ENCODE measurements around the gene GPC3.

The GPC3 gene

DNA sequence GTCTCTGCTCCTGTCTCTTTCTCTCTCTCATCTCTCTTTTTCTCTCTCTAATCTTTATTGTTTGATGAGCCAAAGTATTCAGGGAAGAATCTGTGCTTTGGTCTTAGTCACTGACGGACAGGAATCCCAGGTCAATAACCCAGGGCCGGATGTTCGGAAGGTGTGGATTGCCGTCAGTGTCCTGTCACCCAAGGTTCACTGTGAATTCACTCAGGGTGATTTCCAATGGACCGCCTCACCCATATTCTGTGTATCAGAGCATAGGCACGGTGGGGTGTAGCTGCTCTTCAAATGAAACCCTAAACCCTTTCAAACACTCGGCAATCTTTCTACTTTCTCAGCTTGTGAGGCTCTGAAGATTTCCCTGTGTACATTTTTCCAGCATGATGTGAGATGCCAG, 425.5 kb downstream of the GPC3 start:
- no peak for DNase-seq (ENCODE audit: low read depth)
- no peak overlapping the region for H3K4me3 ChIP-seq (ENCODE audit: low read depth, low read length)

DNA sequence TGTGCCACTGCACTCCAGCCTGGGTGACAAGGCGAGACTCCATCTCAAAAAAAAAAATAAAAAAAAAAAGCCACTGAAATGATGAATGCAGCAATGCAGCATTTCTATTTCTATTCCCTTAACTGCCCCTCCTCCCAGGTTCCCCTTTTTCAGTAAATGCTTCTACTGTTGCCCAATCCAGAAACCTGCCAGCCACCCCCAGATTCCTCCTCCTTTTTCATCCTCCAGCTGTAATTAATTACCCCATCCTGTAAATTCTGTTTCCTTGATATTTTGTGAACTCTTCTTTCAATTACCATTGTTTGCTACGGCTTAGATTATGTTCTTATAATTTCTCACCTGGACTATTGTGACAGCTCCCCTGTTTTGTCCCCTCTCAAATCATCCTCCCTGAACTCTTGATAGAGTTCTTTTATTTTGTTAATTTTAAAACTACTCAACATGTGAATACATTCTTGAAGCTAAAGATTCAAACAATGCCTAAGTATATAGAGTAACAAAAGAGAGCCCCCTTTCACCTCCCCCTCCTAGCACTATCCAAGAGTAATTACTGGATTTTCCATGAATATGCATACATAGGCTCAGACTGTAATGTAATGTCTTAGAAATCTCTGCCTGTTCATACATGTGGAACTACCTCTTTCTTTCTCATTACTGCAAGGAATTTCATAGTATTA, 429.5 kb downstream of the GPC3 start:
- DNase-seq (ENCODE audit: low read depth): no peak
- TF ChIP-seq, protein P1, sequence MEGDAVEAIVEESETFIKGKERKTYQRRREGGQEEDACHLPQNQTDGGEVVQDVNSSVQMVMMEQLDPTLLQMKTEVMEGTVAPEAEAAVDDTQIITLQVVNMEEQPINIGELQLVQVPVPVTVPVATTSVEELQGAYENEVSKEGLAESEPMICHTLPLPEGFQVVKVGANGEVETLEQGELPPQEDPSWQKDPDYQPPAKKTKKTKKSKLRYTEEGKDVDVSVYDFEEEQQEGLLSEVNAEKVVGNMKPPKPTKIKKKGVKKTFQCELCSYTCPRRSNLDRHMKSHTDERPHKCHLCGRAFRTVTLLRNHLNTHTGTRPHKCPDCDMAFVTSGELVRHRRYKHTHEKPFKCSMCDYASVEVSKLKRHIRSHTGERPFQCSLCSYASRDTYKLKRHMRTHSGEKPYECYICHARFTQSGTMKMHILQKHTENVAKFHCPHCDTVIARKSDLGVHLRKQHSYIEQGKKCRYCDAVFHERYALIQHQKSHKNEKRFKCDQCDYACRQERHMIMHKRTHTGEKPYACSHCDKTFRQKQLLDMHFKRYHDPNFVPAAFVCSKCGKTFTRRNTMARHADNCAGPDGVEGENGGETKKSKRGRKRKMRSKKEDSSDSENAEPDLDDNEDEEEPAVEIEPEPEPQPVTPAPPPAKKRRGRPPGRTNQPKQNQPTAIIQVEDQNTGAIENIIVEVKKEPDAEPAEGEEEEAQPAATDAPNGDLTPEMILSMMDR (IDR thresholded peaks at IDR 0.05; ENCODE audit: low read depth, low read length, missing control alignments): no peak
- H3K4me3 ChIP-seq (ENCODE audit: low read depth, low read length): no peak overlapping the region

More for the DNA sequence above, 425.5 kb downstream of the GPC3 start:
- TF ChIP-seq, protein P1 (IDR thresholded peaks at IDR 0.05; ENCODE audit: low read depth, low read length, missing control alignments): no peak

DNA sequence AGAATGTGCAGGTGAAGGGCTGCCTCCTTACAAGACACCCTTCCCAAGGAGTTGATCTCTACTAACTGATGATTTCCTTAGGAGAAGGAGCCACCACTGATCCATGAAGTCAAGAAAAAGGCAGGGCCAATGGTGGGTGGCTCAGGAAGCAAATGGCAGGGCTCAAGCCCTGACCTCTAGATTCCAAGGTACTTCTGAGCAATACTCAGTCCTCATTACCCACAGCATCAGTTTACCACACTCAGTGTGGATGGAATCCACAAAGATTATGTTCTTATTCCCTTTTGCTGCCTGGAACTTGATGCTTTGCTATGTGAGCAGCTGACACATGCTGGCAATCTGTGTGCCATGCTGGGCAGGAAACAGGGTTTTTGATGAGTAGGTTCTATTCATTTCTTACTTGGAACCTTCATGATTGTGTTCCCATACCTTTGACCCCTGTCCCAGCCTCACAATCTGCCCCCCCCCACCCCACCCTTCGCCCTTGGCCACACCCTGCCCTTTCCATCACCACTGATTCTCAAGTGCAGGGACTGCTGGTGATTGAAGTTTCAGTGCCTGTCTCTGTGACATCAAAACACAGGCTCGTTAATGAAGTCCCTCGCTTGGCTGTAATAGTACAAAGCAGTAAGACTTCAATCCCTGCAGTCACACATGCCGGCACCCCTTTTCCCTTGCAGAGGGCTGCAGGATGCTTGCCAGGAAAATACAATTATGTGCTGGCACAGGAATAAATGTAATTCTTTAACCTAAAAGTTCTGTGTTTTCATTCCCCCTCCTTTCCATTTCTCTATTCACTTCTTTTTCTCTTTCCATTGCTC, 434.5 kb downstream of the GPC3 start:
- TF ChIP-seq, protein P1 (IDR thresholded peaks at IDR 0.05; ENCODE audit: low read depth, low read length, missing control alignments): no peak
- no peak for DNase-seq (ENCODE audit: low read depth)

DNA sequence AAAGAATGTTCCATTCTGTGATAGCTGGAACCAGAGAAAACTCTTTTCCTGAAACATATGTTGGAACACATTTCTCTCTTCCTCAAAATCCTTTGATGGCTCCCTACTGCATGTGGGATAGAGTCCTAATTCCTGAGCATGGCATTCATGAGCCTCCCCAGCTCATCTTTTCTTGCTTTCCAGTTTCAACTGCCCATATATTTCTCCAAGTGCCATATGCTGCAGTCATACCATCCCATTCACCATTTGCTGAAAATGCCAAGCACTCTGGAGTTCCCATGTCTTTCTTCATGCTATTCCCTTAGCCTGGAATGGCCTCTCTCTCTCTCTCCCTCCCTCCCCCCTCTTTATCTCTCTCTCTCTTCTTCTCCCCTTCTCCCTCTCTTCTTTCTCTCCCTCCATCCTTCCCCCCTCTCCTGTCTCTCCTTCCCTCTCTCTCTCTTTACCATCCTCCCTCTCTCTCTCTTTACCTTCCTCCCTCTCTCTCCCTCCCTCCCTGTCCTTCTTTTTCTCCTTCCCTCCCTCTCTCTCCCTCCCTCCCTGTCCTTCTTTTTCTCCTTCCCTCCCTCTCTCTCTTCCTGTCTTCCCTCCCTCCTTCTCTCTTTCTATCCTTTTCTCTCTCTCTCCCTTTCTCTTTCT, 436.0 kb downstream of the GPC3 start:
- DNase-seq (ENCODE audit: low read depth): no peak
- TF ChIP-seq, protein P1 (IDR thresholded peaks at IDR 0.05; ENCODE audit: low read depth, low read length, missing control alignments): no peak
- no peak overlapping the region for H3K4me3 ChIP-seq (ENCODE audit: low read depth, low read length)

More for the DNA sequence above, 434.5 kb downstream of the GPC3 start:
- no peak overlapping the region for H3K4me3 ChIP-seq (ENCODE audit: low read depth, low read length)

DNA sequence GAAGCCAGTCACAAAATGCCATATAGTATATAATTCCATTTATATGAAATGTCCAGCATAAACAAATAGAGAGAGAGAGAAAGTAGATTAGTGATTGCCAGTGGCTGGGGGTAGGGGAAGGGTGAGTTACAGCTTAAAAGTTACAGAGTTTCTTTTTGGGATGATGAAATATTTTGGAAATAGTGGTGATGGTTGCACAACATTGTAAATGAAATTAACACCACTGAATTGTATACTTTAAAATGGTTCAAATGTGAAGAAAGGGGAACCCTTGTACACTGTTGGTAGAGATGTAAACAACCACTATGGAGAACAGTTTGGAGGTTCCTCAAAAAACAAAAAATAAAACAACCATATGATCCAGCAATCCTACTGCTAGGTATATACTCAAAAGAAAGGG, 439.0 kb downstream of the GPC3 start:
- TF ChIP-seq, protein P1 (IDR thresholded peaks at IDR 0.05; ENCODE audit: low read depth, low read length, missing control alignments): no peak
- H3K4me3 ChIP-seq (ENCODE audit: low read depth, low read length): no peak overlapping the region
- DNase-seq (ENCODE audit: low read depth): no peak

DNA sequence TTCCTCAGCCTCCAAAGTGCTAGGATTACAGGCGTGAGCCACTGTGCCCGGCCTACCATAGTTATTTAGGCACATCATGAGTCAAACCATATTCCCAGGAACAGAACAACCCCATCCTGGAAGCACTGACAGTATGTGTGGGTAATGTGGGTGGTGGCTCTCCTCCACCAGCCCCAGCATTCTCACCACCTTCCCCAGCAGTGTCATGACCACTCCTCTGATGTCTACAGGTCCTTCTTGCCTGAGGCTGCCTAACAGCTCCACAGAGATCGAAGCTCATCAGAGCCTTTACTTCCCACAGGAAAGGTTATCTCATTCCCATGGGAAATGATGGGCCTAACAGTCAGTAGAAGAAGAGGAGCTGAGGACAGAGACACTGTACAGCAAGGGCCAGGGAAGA, 440.6 kb downstream of the GPC3 start:
- TF ChIP-seq, protein P1 (IDR thresholded peaks at IDR 0.05; ENCODE audit: low read depth, low read length, missing control alignments): no peak
- no peak for DNase-seq (ENCODE audit: low read depth)
- H3K4me3 ChIP-seq (ENCODE audit: low read depth, low read length): no peak overlapping the region
